Fibroblast of skin of left biceps (primary cell): ENCODE measurements around the gene CRY2.

Source experiments
- DNase-seq, 2 experiments: peaks; one replicate each; pipeline ENCODE4 v3.0.0-alpha.2; 2013; ENCODE audit warnings: low read depth in 2 of 2

Gene CRY2

DNA sequence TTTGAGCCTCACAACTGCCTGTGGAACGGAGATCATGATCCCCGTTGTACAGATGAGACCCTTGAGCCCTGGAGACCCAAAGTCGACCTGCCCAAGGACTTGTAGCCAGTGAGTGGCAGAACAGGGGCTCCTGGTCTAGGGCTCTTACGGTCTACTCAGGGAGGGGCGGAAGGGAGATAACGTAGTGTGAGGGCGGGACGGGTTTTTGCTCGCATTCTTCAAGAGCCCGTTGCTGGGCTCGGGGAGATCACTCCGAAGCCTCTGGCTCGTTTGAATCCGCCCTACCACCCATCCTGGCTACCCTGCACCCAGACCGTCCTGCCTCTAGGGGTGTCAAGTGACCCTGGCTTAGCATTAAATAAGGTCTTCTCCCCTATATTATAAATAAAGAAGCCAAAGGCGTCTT is 639 bp downstream of the CRY2 start:
- DNase-seq, result no peak

GRCh38 chr11:45848654-45849081 is 1.4 kb downstream of the CRY2 start:
- DNase-seq, result no peak

DNA sequence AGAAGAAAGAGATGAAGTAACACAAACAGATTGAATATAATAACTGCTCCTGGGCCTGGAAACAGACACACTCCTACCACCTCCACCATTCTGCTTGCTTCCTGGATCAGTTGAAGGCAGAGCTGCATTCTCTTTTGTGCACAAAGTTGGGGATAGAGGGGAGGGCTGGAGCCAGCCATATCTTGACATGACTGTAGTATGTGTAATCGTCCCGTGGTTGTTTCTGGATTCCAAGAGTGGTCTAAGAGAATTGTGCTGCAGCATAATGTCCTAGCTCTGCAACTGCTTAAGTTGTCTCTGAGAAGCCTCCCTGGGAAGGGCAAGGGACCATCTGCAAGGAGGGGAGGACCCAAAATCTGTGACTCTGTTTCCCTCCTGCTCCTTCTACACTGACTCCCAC is 3.2 kb downstream of the CRY2 start:
- DNase-seq, result no peak

- DNase-seq, result no peak
Observed at GRCh38 chr11:45851228-45851627, 4.0 kb downstream of the CRY2 start.

DNA sequence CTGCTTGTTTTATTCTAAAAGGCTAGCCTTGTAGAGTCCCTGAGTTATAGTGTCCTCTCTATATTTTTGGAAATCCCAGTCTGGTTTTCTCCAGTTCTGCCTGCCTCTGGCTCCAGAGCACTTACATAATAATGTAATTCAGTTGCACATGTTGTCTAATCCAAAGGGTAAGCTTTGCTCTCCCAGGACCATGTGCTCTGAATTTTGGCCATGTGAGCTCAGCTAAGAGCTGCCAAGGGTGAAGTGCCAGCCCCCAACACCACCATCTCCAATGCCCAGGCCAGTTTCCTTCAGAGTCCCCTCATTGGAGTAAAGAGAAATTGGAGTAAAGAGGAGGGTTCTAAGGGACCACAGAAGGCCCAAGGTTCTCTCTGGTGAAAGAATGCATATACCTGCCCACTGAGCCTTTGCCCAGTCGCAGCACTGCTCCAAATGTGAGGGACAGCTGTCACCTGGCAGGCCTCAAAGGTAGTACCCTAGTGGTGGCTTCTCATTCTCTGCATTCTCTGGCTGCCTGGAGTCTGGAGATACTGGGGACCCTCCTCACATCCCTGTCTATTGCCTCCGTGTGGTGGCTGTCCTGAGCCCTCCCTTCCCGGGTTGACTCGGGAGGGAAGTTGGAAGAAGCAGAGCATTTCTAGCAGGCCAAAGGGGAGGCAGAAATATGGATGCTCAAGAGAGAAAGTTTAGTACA is 4.9 kb downstream of the CRY2 start:
- DNase-seq, result no peak

DNA sequence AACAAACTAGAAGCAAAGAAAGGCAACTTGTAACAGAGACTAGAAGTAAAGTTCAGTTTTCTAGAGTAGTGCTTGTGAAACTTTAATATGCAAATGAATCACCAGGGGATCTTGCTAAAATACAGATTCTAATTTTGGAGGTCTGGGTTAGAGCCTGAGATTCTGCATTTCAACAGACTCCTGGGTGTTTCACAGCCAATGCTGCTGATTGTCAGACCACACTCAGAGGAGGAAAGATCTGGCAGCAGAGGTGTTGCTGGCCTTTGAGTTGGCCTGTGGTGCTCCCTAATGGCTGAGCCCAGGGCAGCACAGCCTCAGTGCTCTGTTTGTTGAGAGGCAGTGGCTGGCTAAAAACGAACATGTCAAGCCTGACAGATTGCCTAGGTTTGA is 5.4 kb downstream of the CRY2 start:
- no peak for DNase-seq

- DNase-seq, result no peak
Observed at GRCh38 chr11:45853332-45854219, 6.3 kb downstream of the CRY2 start.

- DNase-seq, result no peak
Observed at GRCh38 chr11:45855308-45855707, 8.0 kb downstream of the CRY2 start.

DNA sequence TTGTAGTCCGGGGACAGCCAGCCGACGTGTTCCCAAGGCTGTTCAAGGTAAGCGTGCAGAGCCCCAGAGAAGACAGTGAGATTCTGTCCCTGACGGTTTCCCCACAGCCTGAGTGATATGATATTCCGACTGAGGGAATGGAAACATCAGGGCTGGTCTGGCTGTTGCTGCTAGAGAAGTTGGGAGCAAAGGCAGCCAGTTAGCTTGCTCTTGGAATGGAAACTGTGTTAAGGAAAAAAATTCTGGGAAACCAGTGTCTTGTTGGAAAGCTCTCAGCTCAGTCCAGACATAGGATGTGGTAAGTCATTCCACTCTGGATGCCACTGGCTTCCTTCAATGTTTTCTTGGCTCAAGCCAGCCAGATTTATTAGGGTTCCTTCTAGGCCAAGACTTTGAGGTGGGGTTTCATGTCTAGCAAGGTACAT is 8.8 kb downstream of the CRY2 start:
- peak in 1 of 2 experiments; percentile 39 for DNase-seq

- DNase-seq, result peak; percentile 79
Observed at GRCh38 chr11:45857961-45858474, 10.7 kb downstream of the CRY2 start.

- no peak for DNase-seq
Observed at GRCh38 chr11:45858751-45859398, 11.6 kb downstream of the CRY2 start.

DNA sequence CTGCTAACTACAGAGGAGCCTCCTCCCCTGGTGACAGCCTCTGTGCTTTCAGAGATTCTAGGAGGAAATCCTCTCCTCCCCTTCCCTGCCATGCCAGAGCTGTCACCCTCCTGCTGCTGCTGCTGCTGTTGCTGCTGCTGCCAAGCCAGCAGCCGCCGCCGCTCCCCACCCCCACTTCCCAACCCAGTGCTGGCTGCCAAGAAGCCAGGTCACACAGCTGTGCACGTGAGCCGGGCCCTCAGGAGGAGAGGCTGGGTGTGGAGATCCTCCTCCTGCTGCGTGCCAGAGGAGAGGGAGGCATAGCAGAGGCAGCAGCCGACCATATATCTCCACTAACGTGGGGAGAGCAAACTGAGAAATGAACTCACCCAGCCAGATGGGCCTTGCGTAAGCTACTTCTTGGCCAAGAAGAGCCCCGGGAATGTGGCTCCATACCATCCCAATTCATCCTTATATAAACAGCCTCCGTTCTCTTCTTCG is 12.4 kb downstream of the CRY2 start:
- DNase-seq, result peak; percentile 96 to 97

GRCh38 chr11:45860348-45860747 is 13.1 kb downstream of the CRY2 start:
- DNase-seq, result no peak

- no peak for DNase-seq
Observed at GRCh38 chr11:45860764-45861510, 13.7 kb downstream of the CRY2 start.

DNA sequence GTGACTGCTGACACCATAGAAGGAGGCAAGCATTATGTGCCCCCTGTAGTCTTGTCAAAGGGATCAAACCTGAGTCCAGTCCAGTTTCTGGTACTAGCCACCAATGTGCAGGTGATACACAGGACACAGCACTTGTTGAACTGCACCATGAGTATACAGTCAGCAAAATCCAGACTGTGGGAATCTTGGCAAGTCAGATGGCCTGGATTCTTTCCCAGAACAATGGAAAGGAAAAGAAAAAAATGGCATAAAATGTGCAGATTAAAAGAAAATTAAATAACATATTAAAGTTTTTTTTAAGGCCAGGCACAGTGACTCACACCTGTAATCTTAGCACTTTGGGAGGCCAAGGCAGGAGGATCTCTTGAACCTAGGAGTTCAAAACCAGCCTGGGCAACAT is 16.8 kb downstream of the CRY2 start:
- DNase-seq, result no peak

GRCh38 chr11:45869551-45869950 is 22.3 kb downstream of the CRY2 start:
- no peak for DNase-seq

- no peak for DNase-seq
Observed at GRCh38 chr11:45870706-45871105, 23.4 kb downstream of the CRY2 start.

GRCh38 chr11:45871638-45872037 is 24.4 kb downstream of the CRY2 start:
- no peak for DNase-seq

GRCh38 chr11:45872651-45873356 is 25.5 kb downstream of the CRY2 start:
- peak; percentile 21 to 24 for DNase-seq

DNA sequence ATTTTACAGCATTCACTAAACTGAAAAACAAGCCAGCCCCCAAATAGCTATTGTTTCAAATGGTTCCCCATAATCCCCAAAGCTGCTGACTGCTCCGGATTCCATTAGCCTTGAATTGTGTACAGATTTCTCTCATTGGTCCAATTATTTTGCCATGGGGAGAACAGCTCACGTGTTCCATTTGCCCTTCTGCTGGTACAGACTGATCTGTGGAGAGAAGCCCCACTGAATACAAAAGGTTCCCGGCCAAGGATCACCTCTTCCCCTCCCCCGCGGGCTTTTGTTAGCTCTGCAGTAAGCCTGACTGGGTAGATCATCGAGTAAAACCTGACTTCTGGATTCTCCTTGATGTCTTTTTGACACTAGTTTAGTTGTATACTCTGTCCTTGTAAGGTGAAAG is 29.1 kb downstream of the CRY2 start:
- DNase-seq, result no peak

- no peak for DNase-seq
Observed at GRCh38 chr11:45877221-45877620, 29.9 kb downstream of the CRY2 start.
